ENCODE data around the gene YPEL2.
"Not testable (repeated sequence)": the region's sequence is repeated elsewhere in the genome, so short reads cannot be mapped to it uniquely, and the experiment has no call there.

The YPEL2 gene

GRCh38 chr17:59409336-59410048 lies 78.0 kb downstream of the YPEL2 start:
- no peak for DNase-seq

GRCh38 chr17:59410049-59410437 lies 78.6 kb downstream of the YPEL2 start:
- DNase-seq = no peak

- not testable (repeated sequence) for DNase-seq
Measured at GRCh38 chr17:59412431-59412830, 81.0 kb downstream of the YPEL2 start.

- DNase-seq = no peak
Measured at GRCh38 chr17:59413014-59413766, 81.7 kb downstream of the YPEL2 start.

GRCh38 chr17:59415397-59415796 lies 83.9 kb downstream of the YPEL2 start:
- no peak for DNase-seq

- DNase-seq = no peak
Measured at GRCh38 chr17:59416184-59416583, 84.7 kb downstream of the YPEL2 start.

- no peak for DNase-seq
Measured at GRCh38 chr17:59417452-59417851, 86.0 kb downstream of the YPEL2 start.

GRCh38 chr17:59418732-59419166 lies 87.3 kb downstream of the YPEL2 start:
- DNase-seq = no peak

GRCh38 chr17:59420901-59421300 lies 89.4 kb downstream of the YPEL2 start:
- no peak for DNase-seq

- DNase-seq = no peak
Measured at GRCh38 chr17:59421722-59422121, 90.3 kb downstream of the YPEL2 start.

GRCh38 chr17:59423137-59423724 lies 91.8 kb downstream of the YPEL2 start:
- DNase-seq = no peak

GRCh38 chr17:59423903-59424302 lies 92.4 kb downstream of the YPEL2 start:
- DNase-seq = no peak

GRCh38 chr17:59424331-59424730 lies 92.9 kb downstream of the YPEL2 start:
- DNase-seq = no peak

GRCh38 chr17:59425085-59425931 lies 93.9 kb downstream of the YPEL2 start:
- DNase-seq = no peak

- DNase-seq = no peak
Measured at GRCh38 chr17:59426031-59426430, 94.6 kb downstream of the YPEL2 start.

GRCh38 chr17:59427425-59427921 lies 96.0 kb downstream of the YPEL2 start:
- no peak for DNase-seq

GRCh38 chr17:59427996-59428395 lies 96.5 kb downstream of the YPEL2 start:
- no peak for DNase-seq

GRCh38 chr17:59428916-59429485 lies 97.5 kb downstream of the YPEL2 start:
- DNase-seq = no peak

GRCh38 chr17:59431601-59432000 lies 100.1 kb downstream of the YPEL2 start:
- no peak for DNase-seq

GRCh38 chr17:59432657-59433056 lies 101.2 kb downstream of the YPEL2 start:
- DNase-seq = no peak

GRCh38 chr17:59433586-59433985 lies 102.1 kb downstream of the YPEL2 start:
- no peak for DNase-seq

- no peak for DNase-seq
Measured at GRCh38 chr17:59434429-59434828, 103.0 kb downstream of the YPEL2 start.

All from activated gamma-delta T cell (primary cell).